K562 (cell line): Measurements from ENCODE around the gene HUS1.

Experiments
- STAT5A ChIP-seq: IDR thresholded peaks from 2 replicates; pipeline ENCODE4 v1.6.1; 2012; ENCODE audit warnings: low read length, inconsistent platforms, borderline replicate concordance
- ZFP91 ChIP-seq: sonication (generic); formaldehyde crosslinking; IDR thresholded peaks from 2 replicates; pipeline ENCODE4 v1.8.0; 2022; ENCODE audit warnings: mild to moderate bottlenecking, missing genetic modification reagents

- no peak for TF ChIP-seq ZFP91 (CRISPR knock-in tag)
- TF ChIP-seq STAT5A: no peak
Measured at GRCh38 chr7:47978790-47979144, 648 bp downstream of the HUS1 start.
